ENCODE data around the gene CLCN3.
A peak's percentile ranks its signal among the peaks of the same experiment; 100 is the strongest.
"Not testable (repeated sequence)": the region's sequence is repeated elsewhere in the genome, so short reads cannot be mapped to it uniquely, and the experiment has no call there.

The CLCN3 gene

GRCh38 chr4:169758401-169758962 is 138.1 kb downstream of the CLCN3 start:
- Histone ChIP-seq H3K4me1 (ENCODE audit: control insufficient read depth in 1 of 2, insufficient read depth in 2 of 2, low read length in 2 of 2) (peaks cover 11 to 13% of the 10 kb centered on the region in 2 donors), H3K27me3 (ENCODE audit: low read depth, low read length) (no peaks in the 10 kb centered on the region), H3K27ac (ENCODE audit: low read length) (no peak overlapping the region), H3K36me3 (ENCODE audit: control insufficient read depth in 1 of 2, insufficient read depth in 2 of 2, low read length in 2 of 2) (no peaks in the 10 kb centered on the region), H3K9me3 (ENCODE audit: control insufficient read depth in 1 of 2, low read length in 2 of 2) (no peaks in the 10 kb centered on the region), H3K4me3 (ENCODE audit: low read depth in 1 of 2, low read length in 2 of 2) (peak overlapping the region in 1 of 2 donors; percentile 69)

GRCh38 chr4:169761846-169762245 is 141.5 kb downstream of the CLCN3 start:
- no peaks in the 10 kb centered on the region for H3K9me3 ChIP-seq (ENCODE audit: control insufficient read depth in 1 of 2, low read length in 2 of 2)
- H3K4me3 ChIP-seq (ENCODE audit: low read depth in 1 of 2, low read length in 2 of 2) = no peak overlapping the region
- H3K27ac ChIP-seq (ENCODE audit: low read length) = no peak overlapping the region
- no peaks in the 10 kb centered on the region for H3K27me3 ChIP-seq (ENCODE audit: low read depth, low read length)
- H3K36me3 ChIP-seq (ENCODE audit: control insufficient read depth in 1 of 2, insufficient read depth in 2 of 2, low read length in 2 of 2) = no peaks in the 10 kb centered on the region
- peaks cover 1 to 2% of the 10 kb centered on the region in 2 donors for H3K4me1 ChIP-seq (ENCODE audit: control insufficient read depth in 1 of 2, insufficient read depth in 2 of 2, low read length in 2 of 2)

- H3K4me3 ChIP-seq (ENCODE audit: low read depth in 1 of 2, low read length in 2 of 2) = no peak overlapping the region
- H3K36me3 ChIP-seq (ENCODE audit: control insufficient read depth in 1 of 2, insufficient read depth in 2 of 2, low read length in 2 of 2) = no peaks in the 10 kb centered on the region
- H3K27me3 ChIP-seq (ENCODE audit: low read depth, low read length) = no peaks in the 10 kb centered on the region
- no peaks in the 10 kb centered on the region for H3K4me1 ChIP-seq (ENCODE audit: control insufficient read depth in 1 of 2, insufficient read depth in 2 of 2, low read length in 2 of 2)
- no peak overlapping the region for H3K27ac ChIP-seq (ENCODE audit: low read length)
- H3K9me3 ChIP-seq (ENCODE audit: control insufficient read depth in 1 of 2, low read length in 2 of 2) = no peaks in the 10 kb centered on the region
Observed at GRCh38 chr4:169765835-169766234, 145.5 kb downstream of the CLCN3 start.

- no peaks in the 10 kb centered on the region for H3K9me3 ChIP-seq (ENCODE audit: control insufficient read depth in 1 of 2, low read length in 2 of 2)
- H3K27me3 ChIP-seq (ENCODE audit: low read depth, low read length) = no peaks in the 10 kb centered on the region
- H3K4me3 ChIP-seq (ENCODE audit: low read depth in 1 of 2, low read length in 2 of 2) = no peak overlapping the region
- no peaks in the 10 kb centered on the region for H3K4me1 ChIP-seq (ENCODE audit: control insufficient read depth in 1 of 2, insufficient read depth in 2 of 2, low read length in 2 of 2)
- H3K36me3 ChIP-seq (ENCODE audit: control insufficient read depth in 1 of 2, insufficient read depth in 2 of 2, low read length in 2 of 2) = no peaks in the 10 kb centered on the region
- no peak overlapping the region for H3K27ac ChIP-seq (ENCODE audit: low read length)
Observed at GRCh38 chr4:169766741-169767140, 146.4 kb downstream of the CLCN3 start.

- Histone ChIP-seq H3K4me3 (ENCODE audit: low read depth in 1 of 2, low read length in 2 of 2) (no peak overlapping the region), H3K9me3 (ENCODE audit: control insufficient read depth in 1 of 2, low read length in 2 of 2) (no peaks in the 10 kb centered on the region), H3K36me3 (ENCODE audit: control insufficient read depth in 1 of 2, insufficient read depth in 2 of 2, low read length in 2 of 2) (no peaks in the 10 kb centered on the region), H3K4me1 (ENCODE audit: control insufficient read depth in 1 of 2, insufficient read depth in 2 of 2, low read length in 2 of 2) (no peaks in the 10 kb centered on the region), H3K27ac (ENCODE audit: low read length) (no peak overlapping the region), H3K27me3 (ENCODE audit: low read depth, low read length) (no peaks in the 10 kb centered on the region)
Observed at GRCh38 chr4:169768385-169768784, 148.0 kb downstream of the CLCN3 start.

GRCh38 chr4:169770416-169770815 is 150.0 kb downstream of the CLCN3 start:
- no peak overlapping the region for H3K27ac ChIP-seq (ENCODE audit: low read length)
- peaks cover 0 to 7% of the 10 kb centered on the region in 2 donors for H3K4me1 ChIP-seq (ENCODE audit: control insufficient read depth in 1 of 2, insufficient read depth in 2 of 2, low read length in 2 of 2)
- no peaks in the 10 kb centered on the region for H3K9me3 ChIP-seq (ENCODE audit: control insufficient read depth in 1 of 2, low read length in 2 of 2)
- H3K4me3 ChIP-seq (ENCODE audit: low read depth in 1 of 2, low read length in 2 of 2) = no peak overlapping the region
- H3K27me3 ChIP-seq (ENCODE audit: low read depth, low read length) = no peaks in the 10 kb centered on the region
- no peaks in the 10 kb centered on the region for H3K36me3 ChIP-seq (ENCODE audit: control insufficient read depth in 1 of 2, insufficient read depth in 2 of 2, low read length in 2 of 2)

GRCh38 chr4:169771556-169772080 is 151.2 kb downstream of the CLCN3 start:
- H3K36me3 ChIP-seq (ENCODE audit: control insufficient read depth in 1 of 2, insufficient read depth in 2 of 2, low read length in 2 of 2); H3K4me3 ChIP-seq (ENCODE audit: low read depth in 1 of 2, low read length in 2 of 2); H3K9me3 ChIP-seq (ENCODE audit: control insufficient read depth in 1 of 2, low read length in 2 of 2); H3K27ac ChIP-seq (ENCODE audit: low read length); H3K4me1 ChIP-seq (ENCODE audit: control insufficient read depth in 1 of 2, insufficient read depth in 2 of 2, low read length in 2 of 2); H3K27me3 ChIP-seq (ENCODE audit: low read depth, low read length): not testable (repeated sequence)
